Measurements from ENCODE around the gene GNAQ.
"Not testable (repeated sequence)": the region's sequence is repeated elsewhere in the genome, so short reads cannot be mapped to it uniquely, and the experiment has no call there.

GNAQ gene

DNA sequence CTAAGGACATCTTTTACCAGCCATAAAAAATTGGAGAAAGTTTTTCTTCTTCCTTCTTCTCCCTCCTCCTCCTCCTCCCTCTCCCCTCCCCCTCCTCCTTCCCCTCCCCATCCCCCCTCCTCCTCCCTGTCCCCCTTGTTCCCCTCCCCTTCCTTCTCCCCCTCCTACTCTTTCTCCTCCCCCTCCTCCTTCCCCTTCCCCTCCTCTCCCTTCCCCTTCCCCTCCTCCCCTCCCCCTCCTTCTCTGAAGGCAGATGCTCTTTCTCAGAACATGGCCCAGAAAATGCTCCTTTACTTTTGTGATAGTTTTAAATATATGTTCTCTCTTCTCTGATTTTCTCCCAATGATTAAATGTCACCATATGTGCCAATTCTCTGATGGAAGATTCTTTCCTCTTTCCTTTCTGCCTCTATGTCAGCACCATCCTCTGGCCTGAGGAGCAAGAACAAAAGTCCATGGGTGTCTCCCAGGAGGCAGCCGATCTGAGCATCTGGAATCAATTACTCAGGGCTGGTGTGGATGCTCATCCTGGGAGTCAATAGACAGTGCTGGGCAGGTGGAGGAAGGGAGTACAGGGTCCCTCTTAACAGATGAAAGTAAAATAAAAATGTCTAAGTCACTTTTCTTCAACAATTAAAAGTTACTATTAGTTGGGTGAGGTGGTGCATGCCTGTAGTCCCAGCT is 320.5 kb downstream of the GNAQ start:
- no peak overlapping the region for H3K4me3 ChIP-seq (ENCODE audit: low read depth, low read length)
- no peaks in the 10 kb centered on the region for H3K36me3 ChIP-seq (ENCODE audit: control insufficient read depth, insufficient read depth, low read length)
- H3K9me3 ChIP-seq (ENCODE audit: control insufficient read depth, insufficient read depth, low read length): peaks cover 15% of the 10 kb centered on the region
- H3K9ac ChIP-seq (ENCODE audit: low read depth, low read length): no peak overlapping the region
- H3K27ac ChIP-seq (ENCODE audit: low read depth, low read length): no peak overlapping the region
- peaks cover 22% of the 10 kb centered on the region for H3K4me1 ChIP-seq (ENCODE audit: control insufficient read depth, insufficient read depth, low read length)
- no peaks in the 10 kb centered on the region for H3K27me3 ChIP-seq (ENCODE audit: control insufficient read depth, insufficient read depth, low read length)

DNA sequence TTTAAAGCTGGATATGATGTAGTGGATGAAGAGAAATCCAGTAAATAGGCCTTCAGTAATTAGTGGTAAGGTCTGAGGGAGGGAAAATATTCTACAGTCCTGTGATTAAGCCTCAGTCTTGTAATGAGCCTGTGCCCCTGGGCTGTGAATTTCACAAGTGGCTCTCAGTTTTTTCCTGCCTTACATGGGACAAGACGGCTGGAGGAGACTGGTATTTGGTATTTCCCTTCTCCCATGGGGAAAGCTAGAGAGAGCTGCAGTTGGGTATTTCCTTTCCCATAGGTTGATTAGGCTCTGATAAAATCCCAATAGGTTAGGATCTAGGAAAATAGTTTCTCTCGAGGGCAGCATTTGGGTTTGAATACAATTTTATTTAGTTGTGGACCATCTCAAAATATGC is 321.3 kb downstream of the GNAQ start:
- H3K27me3 ChIP-seq (ENCODE audit: control insufficient read depth, insufficient read depth, low read length): no peaks in the 10 kb centered on the region
- peaks cover 15% of the 10 kb centered on the region for H3K9me3 ChIP-seq (ENCODE audit: control insufficient read depth, insufficient read depth, low read length)
- H3K36me3 ChIP-seq (ENCODE audit: control insufficient read depth, insufficient read depth, low read length): no peaks in the 10 kb centered on the region
- H3K4me3 ChIP-seq (ENCODE audit: low read depth, low read length): no peak overlapping the region
- H3K9ac ChIP-seq (ENCODE audit: low read depth, low read length): no peak overlapping the region
- no peak overlapping the region for H3K27ac ChIP-seq (ENCODE audit: low read depth, low read length)
- peaks cover 16% of the 10 kb centered on the region for H3K4me1 ChIP-seq (ENCODE audit: control insufficient read depth, insufficient read depth, low read length)

GRCh38 chr9:77708064-77708815 is 323.4 kb downstream of the GNAQ start:
- H3K27ac ChIP-seq (ENCODE audit: low read depth, low read length): no peak overlapping the region
- no peak overlapping the region for H3K9ac ChIP-seq (ENCODE audit: low read depth, low read length)
- no peak overlapping the region for H3K4me3 ChIP-seq (ENCODE audit: low read depth, low read length)
- H3K27me3 ChIP-seq (ENCODE audit: control insufficient read depth, insufficient read depth, low read length): no peaks in the 10 kb centered on the region
- H3K36me3 ChIP-seq (ENCODE audit: control insufficient read depth, insufficient read depth, low read length): no peaks in the 10 kb centered on the region
- peaks cover 15% of the 10 kb centered on the region for H3K9me3 ChIP-seq (ENCODE audit: control insufficient read depth, insufficient read depth, low read length)
- H3K4me1 ChIP-seq (ENCODE audit: control insufficient read depth, insufficient read depth, low read length): no peaks in the 10 kb centered on the region

GRCh38 chr9:77707383-77708063 is 324.1 kb downstream of the GNAQ start:
- Histone ChIP-seq H3K27ac (ENCODE audit: low read depth, low read length) (no peak overlapping the region), H3K9ac (ENCODE audit: low read depth, low read length) (no peak overlapping the region), H3K36me3 (ENCODE audit: control insufficient read depth, insufficient read depth, low read length) (no peaks in the 10 kb centered on the region), H3K4me3 (ENCODE audit: low read depth, low read length) (no peak overlapping the region), H3K9me3 (ENCODE audit: control insufficient read depth, insufficient read depth, low read length) (peaks cover 15% of the 10 kb centered on the region), H3K4me1 (ENCODE audit: control insufficient read depth, insufficient read depth, low read length) (no peaks in the 10 kb centered on the region), H3K27me3 (ENCODE audit: control insufficient read depth, insufficient read depth, low read length) (no peaks in the 10 kb centered on the region)

DNA sequence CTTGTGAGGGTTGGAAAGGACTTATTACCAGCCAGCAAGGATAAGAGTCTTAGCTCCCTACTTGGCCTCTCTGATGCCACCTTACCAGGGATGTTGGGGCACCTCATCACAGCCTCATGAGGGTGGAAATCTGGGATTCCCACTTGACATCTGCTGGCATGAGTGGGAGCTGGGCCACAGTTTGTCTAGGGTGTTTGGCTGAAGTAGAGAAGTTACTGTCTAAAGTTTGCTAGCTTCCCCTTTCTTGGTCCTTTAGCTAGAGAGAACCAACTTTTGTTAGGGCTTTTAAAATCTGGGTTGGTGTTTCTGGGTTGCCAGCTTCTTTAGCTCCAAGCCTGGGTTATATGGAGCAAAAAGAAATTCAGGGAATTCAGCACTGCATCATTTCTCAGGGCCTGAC is 326.0 kb downstream of the GNAQ start:
- peaks cover 14% of the 10 kb centered on the region for H3K9me3 ChIP-seq (ENCODE audit: control insufficient read depth, insufficient read depth, low read length)
- H3K4me1 ChIP-seq (ENCODE audit: control insufficient read depth, insufficient read depth, low read length): no peaks in the 10 kb centered on the region
- no peak overlapping the region for H3K27ac ChIP-seq (ENCODE audit: low read depth, low read length)
- H3K9ac ChIP-seq (ENCODE audit: low read depth, low read length): no peak overlapping the region
- H3K36me3 ChIP-seq (ENCODE audit: control insufficient read depth, insufficient read depth, low read length): no peaks in the 10 kb centered on the region
- no peak overlapping the region for H3K4me3 ChIP-seq (ENCODE audit: low read depth, low read length)
- H3K27me3 ChIP-seq (ENCODE audit: control insufficient read depth, insufficient read depth, low read length): no peaks in the 10 kb centered on the region

DNA sequence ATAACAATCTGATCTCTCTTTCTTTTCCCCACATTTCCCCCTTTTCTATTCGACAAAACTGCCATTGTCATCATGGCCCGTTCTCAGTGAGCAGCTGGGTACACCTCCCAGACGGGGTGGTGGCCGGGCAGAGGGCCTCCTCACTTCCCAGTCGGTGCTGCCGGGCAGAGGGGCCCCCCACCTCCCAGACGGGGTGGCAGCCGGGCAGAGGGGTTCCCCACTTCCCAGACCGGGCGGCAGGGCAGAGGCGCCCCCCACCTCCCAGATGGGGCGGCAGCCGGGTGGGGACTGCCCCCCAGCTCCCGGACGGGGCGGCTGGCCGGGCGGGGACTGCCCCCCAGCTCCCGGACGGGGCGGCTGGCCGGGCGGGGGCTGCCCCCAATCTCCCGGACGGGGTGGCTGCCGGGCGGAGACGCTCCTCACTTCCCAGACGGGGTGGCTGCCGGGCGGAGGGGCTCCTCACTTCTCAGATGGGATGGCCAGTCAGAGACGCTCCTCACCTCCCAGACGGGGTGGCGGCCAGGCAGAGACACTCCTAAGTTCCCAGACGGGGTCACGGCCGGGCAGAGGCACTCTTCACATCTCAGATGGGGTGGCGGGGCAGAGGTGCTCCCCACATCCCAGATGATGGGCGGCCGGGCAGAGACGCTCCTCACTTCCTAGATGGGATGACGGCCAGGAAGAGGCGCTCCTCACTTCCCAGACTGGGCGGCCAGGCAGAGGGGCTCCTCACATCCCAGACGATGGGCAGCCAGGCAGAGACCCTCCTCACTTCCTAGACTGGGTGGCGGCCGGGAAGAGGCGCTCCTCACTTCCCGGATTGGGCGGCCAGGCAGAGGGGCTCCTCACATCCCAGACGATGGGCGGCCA is 328.9 kb downstream of the GNAQ start:
- not testable (repeated sequence) for H3K36me3 ChIP-seq (ENCODE audit: control insufficient read depth, insufficient read depth, low read length); H3K4me3 ChIP-seq (ENCODE audit: low read depth, low read length); H3K27ac ChIP-seq (ENCODE audit: low read depth, low read length); H3K9ac ChIP-seq (ENCODE audit: low read depth, low read length); H3K27me3 ChIP-seq (ENCODE audit: control insufficient read depth, insufficient read depth, low read length); H3K4me1 ChIP-seq (ENCODE audit: control insufficient read depth, insufficient read depth, low read length); H3K9me3 ChIP-seq (ENCODE audit: control insufficient read depth, insufficient read depth, low read length)

GRCh38 chr9:77697238-77697984 is 334.2 kb downstream of the GNAQ start:
- Histone ChIP-seq H3K4me1 (ENCODE audit: control insufficient read depth, insufficient read depth, low read length) (no peaks in the 10 kb centered on the region), H3K27ac (ENCODE audit: low read depth, low read length) (no peak overlapping the region), H3K4me3 (ENCODE audit: low read depth, low read length) (no peak overlapping the region), H3K27me3 (ENCODE audit: control insufficient read depth, insufficient read depth, low read length) (no peaks in the 10 kb centered on the region), H3K9ac (ENCODE audit: low read depth, low read length) (no peak overlapping the region), H3K36me3 (ENCODE audit: control insufficient read depth, insufficient read depth, low read length) (no peaks in the 10 kb centered on the region), H3K9me3 (ENCODE audit: control insufficient read depth, insufficient read depth, low read length) (no peaks in the 10 kb centered on the region)

DNA sequence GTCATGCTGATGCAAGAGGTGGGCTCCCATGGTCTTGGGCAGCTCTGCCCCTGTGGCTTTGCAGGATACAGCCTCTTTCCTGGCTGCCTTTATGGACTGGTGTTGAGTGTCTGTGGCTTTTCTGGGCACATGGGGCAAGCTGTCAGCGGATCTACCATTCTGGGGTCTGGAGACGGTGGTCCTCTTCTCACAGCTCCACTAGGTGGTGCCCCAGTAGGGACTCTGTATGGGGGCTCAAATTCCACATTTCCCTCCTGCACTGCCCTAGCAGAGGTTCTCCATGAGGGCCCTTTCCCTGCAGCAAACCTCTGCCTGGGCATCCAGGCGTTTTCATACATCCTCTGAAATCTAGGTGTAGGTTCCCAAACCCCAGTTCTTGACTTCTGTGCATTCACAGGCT is 340.9 kb downstream of the GNAQ start:
- H3K36me3 ChIP-seq (ENCODE audit: control insufficient read depth, insufficient read depth, low read length); H3K9ac ChIP-seq (ENCODE audit: low read depth, low read length); H3K27ac ChIP-seq (ENCODE audit: low read depth, low read length); H3K27me3 ChIP-seq (ENCODE audit: control insufficient read depth, insufficient read depth, low read length); H3K4me3 ChIP-seq (ENCODE audit: low read depth, low read length); H3K4me1 ChIP-seq (ENCODE audit: control insufficient read depth, insufficient read depth, low read length): not testable (repeated sequence)
- peaks cover 11% of the 10 kb centered on the region for H3K9me3 ChIP-seq (ENCODE audit: control insufficient read depth, insufficient read depth, low read length)

DNA sequence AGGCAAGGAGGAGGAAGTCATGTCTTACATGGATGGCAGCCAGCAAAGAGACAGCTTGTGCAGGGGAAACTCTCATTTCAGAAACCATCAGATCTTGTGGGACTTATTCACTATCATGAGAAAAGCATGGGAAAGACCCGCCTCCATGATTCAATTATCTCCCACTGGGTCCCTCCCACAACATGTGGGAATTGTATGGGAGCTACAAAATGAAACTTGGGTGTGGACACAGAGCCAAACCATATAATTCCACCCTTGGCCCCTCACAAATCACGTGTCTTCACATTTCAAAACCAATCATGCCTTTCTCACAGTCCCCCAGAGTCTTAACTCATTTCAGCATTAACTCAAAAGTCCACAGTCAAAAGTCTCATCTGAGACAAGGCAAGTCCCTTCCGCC is 341.5 kb downstream of the GNAQ start:
- H3K36me3 ChIP-seq (ENCODE audit: control insufficient read depth, insufficient read depth, low read length); H3K9ac ChIP-seq (ENCODE audit: low read depth, low read length); H3K27ac ChIP-seq (ENCODE audit: low read depth, low read length); H3K4me1 ChIP-seq (ENCODE audit: control insufficient read depth, insufficient read depth, low read length); H3K4me3 ChIP-seq (ENCODE audit: low read depth, low read length); H3K27me3 ChIP-seq (ENCODE audit: control insufficient read depth, insufficient read depth, low read length): not testable (repeated sequence)
- peaks cover 11% of the 10 kb centered on the region for H3K9me3 ChIP-seq (ENCODE audit: control insufficient read depth, insufficient read depth, low read length)

- H3K4me3 ChIP-seq (ENCODE audit: low read depth, low read length); H3K4me1 ChIP-seq (ENCODE audit: control insufficient read depth, insufficient read depth, low read length); H3K27ac ChIP-seq (ENCODE audit: low read depth, low read length); H3K36me3 ChIP-seq (ENCODE audit: control insufficient read depth, insufficient read depth, low read length); H3K27me3 ChIP-seq (ENCODE audit: control insufficient read depth, insufficient read depth, low read length); H3K9ac ChIP-seq (ENCODE audit: low read depth, low read length): not testable (repeated sequence)
- peaks cover 20% of the 10 kb centered on the region for H3K9me3 ChIP-seq (ENCODE audit: control insufficient read depth, insufficient read depth, low read length)
Measured at GRCh38 chr9:77687737-77688136, 343.9 kb downstream of the GNAQ start.
